Endothelial cell of umbilical vein (primary cell): Measurements from ENCODE around the gene IGF1. TPM values are rescaled to one million over a fixed set of nuclear protein-coding genes. Genes with fewer than 3 reads are reported as not detected.

Experiments
- BruUV-seq: library from RNA; stranded (reverse); fragments of 400-500 nt; replicated peaks from 2 replicates; lab custom pipeline; 2021; lab: Mats Ljungman, UMichigan
- CTCF ChIA-PET: fragments of 300-600, 350-600 bp; sonication (Branson Sonifier 250); formaldehyde crosslinking; loops from one replicate; lab custom pipeline; 2021; ENCODE audit warnings: antibody characterized with exemption, inconsistent platforms; lab: Charles Lee
- POLR2A ChIA-PET: fragments of 300-600, 350-600 bp; sonication (Branson Sonifier 250); formaldehyde crosslinking; loops from one replicate; lab custom pipeline; 2021; ENCODE audit warnings: antibody characterized with exemption, inconsistent platforms; lab: Charles Lee
- DNase-seq: peaks from one replicate; pipeline ENCODE4 v3.0.0-alpha.2; 2011; ENCODE audit warnings: low read depth, low spot score
- FAIRE-seq: peaks from 2 replicates; lab custom pipeline; 2011; peaks lifted over from hg19 to GRCh38; lab: Jason Lieb, UNC
- H2AFZ ChIP-seq: 2 replicates; pipeline ENCODE4 v1.6.0; 2012; ENCODE audit warnings: low read depth, low read length, control low read depth, inconsistent platforms
- H3K27ac ChIP-seq: 2 replicates; pipeline ENCODE4 v1.5.1; 2011; ENCODE audit warnings: low read depth, mild to moderate bottlenecking, control low read depth, low read length, moderate library complexity; ENCODE audit not compliant: insufficient read depth
- H3K27me3 ChIP-seq, 2 experiments: 2 replicates each; pipeline versions ENCODE4 v1.6.0 to v1.6.1; 2011; ENCODE audit warnings: low read length in 2 of 2, mixed read lengths in 1 of 2; ENCODE audit not compliant: control insufficient read depth in 2 of 2, insufficient read depth in 2 of 2
- H3K36me3 ChIP-seq, 2 experiments: 2 replicates in 1 of 2; 3 replicates in 1 of 2; pipeline ENCODE4 v1.5.1; 2011; ENCODE audit warnings: low read length in 2 of 2, mild to moderate bottlenecking in 1 of 2, moderate library complexity in 1 of 2; ENCODE audit not compliant: control insufficient read depth in 2 of 2, insufficient read depth in 2 of 2; ENCODE audit errors: extremely low read depth in 1 of 2
- H3K4me1 ChIP-seq: 3 replicates; pipeline ENCODE4 v1.5.1; 2011; ENCODE audit warnings: mild to moderate bottlenecking, low read length; ENCODE audit not compliant: control insufficient read depth, insufficient read depth; ENCODE audit errors: extremely low read depth
- H3K4me2 ChIP-seq: 2 replicates; pipeline ENCODE4 v1.6.1; 2011; ENCODE audit warnings: low read length, control low read depth, mixed read lengths; ENCODE audit not compliant: insufficient read depth
- H3K4me3 ChIP-seq, 3 experiments: fragments of 200-600 bp in 1 of 3; sonication (generic), shearing (Covaris generic) in 1 of 3; replicated peaks in 1 of 3; 2 replicates each; pipeline ENCODE4 v1.5.1; 2011 to 2016; ENCODE audit warnings: control low read depth in 3 of 3, low read length in 3 of 3, mild to moderate bottlenecking in 2 of 3, inconsistent platforms in 1 of 3, low read depth in 1 of 3, moderate library complexity in 1 of 3; ENCODE audit not compliant: insufficient read depth in 1 of 3
- H3K79me2 ChIP-seq: 2 replicates; pipeline ENCODE4 v1.6.0; 2012; ENCODE audit warnings: low read length, inconsistent platforms; ENCODE audit not compliant: control insufficient read depth, insufficient read depth
- H3K9ac ChIP-seq: replicated peaks from 2 replicates; pipeline ENCODE3; 2011; ENCODE audit warnings: low read length, control low read depth; ENCODE audit not compliant: insufficient read depth; ENCODE audit errors: extremely low read depth
- H3K9me1 ChIP-seq: replicated peaks from 3 replicates; pipeline ENCODE4 v1.6.0; 2011; ENCODE audit warnings: mild to moderate bottlenecking, low read length; ENCODE audit not compliant: control insufficient read depth, insufficient read depth; ENCODE audit errors: extremely low read depth
- H3K9me3 ChIP-seq: replicated peaks from 2 replicates; pipeline ENCODE4 v1.5.1; 2012; ENCODE audit warnings: low read length, inconsistent platforms; ENCODE audit not compliant: control insufficient read depth, insufficient read depth
- H4K20me1 ChIP-seq: replicated peaks from 2 replicates; pipeline ENCODE3; 2011; ENCODE audit warnings: mild to moderate bottlenecking, low read length; ENCODE audit not compliant: control insufficient read depth, insufficient read depth; ENCODE audit errors: extremely low read depth
- CTCF ChIP-seq, 2 donors: IDR thresholded peaks; 1 replicate in 1 of 2; 2 replicates in 1 of 2; pipeline ENCODE4 v1.5.1; 2011; ENCODE audit warnings: low read length in 2 of 2, mild to moderate bottlenecking in 2 of 2, moderate library complexity in 2 of 2, control low read depth in 1 of 2, inconsistent platforms in 1 of 2, low read depth in 1 of 2; ENCODE audit not compliant: insufficient read depth in 1 of 2; ENCODE audit errors: extremely low read depth in 1 of 2
- EZH2 ChIP-seq: IDR thresholded peaks from 2 replicates; pipeline ENCODE4 v1.6.1; 2012; ENCODE audit warnings: borderline replicate concordance, low read depth, mild to moderate bottlenecking, moderate library complexity, low read length, inconsistent platforms; ENCODE audit not compliant: severe bottlenecking
- JUN ChIP-seq: IDR thresholded peaks from 2 replicates; pipeline ENCODE4 v1.6.1; 2011; ENCODE audit warnings: borderline replicate concordance, low read depth; ENCODE audit not compliant: insufficient read length, insufficient read depth
- MAX ChIP-seq: IDR thresholded peaks from 2 replicates; pipeline ENCODE4 v1.6.1; 2011; ENCODE audit not compliant: insufficient read depth, insufficient read length
- MYC ChIP-seq: IDR thresholded peaks from one replicate; pipeline ENCODE4 v1.6.1; 2011; ENCODE audit warnings: mild to moderate bottlenecking, low read depth, low read length
- POLR2A ChIP-seq: IDR thresholded peaks from 2 replicates; pipeline ENCODE4 v1.6.1; 2012; ENCODE audit warnings: low read depth, mild to moderate bottlenecking, control low read depth, low read length
- POLR2AphosphoS5 ChIP-seq: IDR thresholded peaks from 2 replicates; pipeline ENCODE4 v1.6.1; 2012; ENCODE audit warnings: low read depth, mild to moderate bottlenecking, control low read depth, low read length, moderate library complexity; ENCODE audit not compliant: insufficient read depth
- dilution Hi-C: fragments of 300-500 bp; cut with MboI; formaldehyde crosslinking; loops from one replicate; pipeline ENCODE4 v1.15.0; 2019; ENCODE audit warnings: low sequenced_read_pairs; ENCODE audit not compliant: extremely low pct_ligation_motif_present
- intact Hi-C: fragments of 100-400 bp; cut with micrococcal nuclease; formaldehyde crosslinking; loops from one replicate; pipeline ENCODE4 v1.10.0; 2022
- polyA plus RNA-seq, 4 experiments: library from polyadenylated mRNA; depleted of rRNA in 3 of 4; stranded (reverse) in 3 of 4; unstranded in 1 of 4; fragments of >200 nt; gene quantifications; 2 replicates each; pipeline versions ENCODE4 v1.2.1 to v1.2.3, GENCODE V29; 2011 to 2012; ENCODE audit warnings: missing spikeins in 1 of 4
- total RNA-seq: library from RNA; stranded (reverse); gene quantifications from 2 replicates; pipeline ENCODE4 v1.2.3, GENCODE V29; 2021

IGF1 gene
- total and polyA plus RNA-seq, 2 donors (not counting 3 experiments of a cell fraction or from before 2014, with no cell fraction given): 0.10 TPM; not detected in 1

GRCh38 chr12:102444093-102444492 lies 36.3 kb downstream of the IGF1 start:
- dilution Hi-C loops (no loop called here), intact Hi-C loops (no loop called here)
- no peaks in the 10 kb centered on the region for H3K27me3 ChIP-seq
- H2AFZ ChIP-seq: no peak overlapping the region
- peaks cover under 1% of the 10 kb centered on the region for H3K4me1 ChIP-seq
- H3K9ac ChIP-seq: no peak overlapping the region
- H3K9me3 ChIP-seq: no peaks in the 10 kb centered on the region
- no peak overlapping the region for H3K4me3 ChIP-seq
- H3K9me1 ChIP-seq: no peaks in the 10 kb centered on the region
- DNase-seq (no peak), FAIRE-seq (no peak)
- H3K4me2 ChIP-seq: no peak overlapping the region
- no peaks in the 10 kb centered on the region for H4K20me1 ChIP-seq
- H3K79me2 ChIP-seq: no peaks in the 10 kb centered on the region
- BruUV-seq: no TSS peak
- TF ChIP-seq POLR2A (no peak), MAX (no peak), MYC (no peak), CTCF (IDR thresholded peaks at IDR 0.05; ENCODE audit: extremely low read depth in 1 of 2, insufficient read depth in 1 of 2, low read depth in 1 of 2, low read length in 2 of 2) (no peak), POLR2AphosphoS5 (no peak), JUN (no peak), EZH2 (no peak)
- ChIA-PET CTCF (no interaction called here), POLR2A (no interaction called here)
- H3K27ac ChIP-seq: no peak overlapping the region
- H3K36me3 ChIP-seq: no peaks in the 10 kb centered on the region
